Left renal cortex interstitium (tissue), 4 donors: Measurements from ENCODE around the gene RNLS. TPM values are rescaled to one million over a fixed set of nuclear protein-coding genes. Genes with fewer than 3 reads are reported as not detected.

Source experiments
- DNase-seq, 4 donors: peaks; one replicate each; pipeline ENCODE4 v3.0.0-alpha.2; 2013; ENCODE audit warnings: low read depth in 4 of 4, low spot score in 2 of 4, missing footprints in 1 of 4
- polyA plus RNA-seq, 4 donors: library from polyadenylated mRNA; unstranded; fragments of 120-200 nt; gene quantifications; one replicate each; pipeline ENCODE4 v1.2.1, GENCODE V29; 2013; ENCODE audit not compliant: insufficient read length in 4 of 4

RNLS gene
- polyA plus RNA-seq, 4 donors, result 14.5 to 21.2 (median 15.8) TPM

DNA sequence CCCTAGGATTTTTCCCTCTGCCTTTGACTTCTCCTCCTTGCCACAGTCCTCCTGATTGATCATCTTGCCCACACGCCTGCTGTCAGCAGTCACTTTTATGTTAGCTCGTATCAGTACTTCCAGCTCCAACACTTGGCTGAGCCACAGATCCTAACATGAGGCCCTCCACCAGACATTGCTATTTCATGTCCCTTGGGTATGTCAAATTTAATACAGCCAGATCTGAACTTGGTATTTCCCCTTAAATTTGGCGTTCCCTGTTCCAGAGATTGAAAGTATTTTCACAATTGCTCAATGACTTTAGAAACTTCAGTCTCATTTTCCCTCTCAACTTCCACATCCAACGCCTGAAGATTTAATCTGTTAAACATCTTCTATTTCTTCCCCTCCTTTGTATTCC lies 140.4 kb downstream of the RNLS start:
- DNase-seq, result no peak

DNA sequence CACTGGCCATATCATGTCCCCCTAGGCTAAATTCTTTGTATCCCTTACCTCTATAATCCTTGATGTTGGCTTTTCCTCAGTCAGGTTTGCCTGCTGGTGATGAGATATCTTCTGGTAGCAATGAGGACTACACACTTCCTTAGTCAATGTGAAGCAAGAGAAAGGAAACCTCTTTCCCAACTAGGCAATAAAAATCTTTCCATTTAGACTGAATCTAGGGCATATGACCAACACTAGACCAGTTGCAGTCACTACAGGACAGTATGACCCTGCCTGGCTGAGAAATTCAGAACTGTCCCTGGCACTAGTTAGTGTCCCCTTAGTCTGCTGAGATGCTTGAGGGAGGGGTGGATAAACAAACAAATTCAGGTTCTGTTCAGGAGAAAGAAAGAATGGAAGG lies 142.6 kb downstream of the RNLS start:
- DNase-seq, result no peak

DNA sequence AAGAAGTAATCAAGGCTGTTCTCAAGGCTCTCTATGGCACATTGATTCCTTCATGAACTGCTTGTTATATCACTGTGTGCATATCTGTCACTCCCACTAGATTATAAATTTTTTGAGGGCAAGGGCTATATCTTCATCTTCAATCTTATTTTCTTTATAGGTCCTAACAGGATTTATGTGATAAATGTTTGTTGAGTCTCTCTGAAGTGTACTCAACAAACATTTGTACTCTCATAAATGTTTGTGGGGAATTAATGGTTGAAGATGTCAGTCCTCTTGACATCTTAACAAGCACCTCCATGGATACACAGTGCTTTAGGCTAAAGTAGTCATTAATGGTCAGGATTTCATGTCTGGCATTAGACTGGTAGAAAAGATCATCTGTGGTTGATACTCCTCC lies 143.2 kb downstream of the RNLS start:
- no peak for DNase-seq

- DNase-seq, result no peak
Measured at GRCh38 chr10:88437411-88437810, 145.7 kb downstream of the RNLS start.

- DNase-seq, result no peak
Measured at GRCh38 chr10:88433565-88434186, 149.4 kb downstream of the RNLS start.

DNA sequence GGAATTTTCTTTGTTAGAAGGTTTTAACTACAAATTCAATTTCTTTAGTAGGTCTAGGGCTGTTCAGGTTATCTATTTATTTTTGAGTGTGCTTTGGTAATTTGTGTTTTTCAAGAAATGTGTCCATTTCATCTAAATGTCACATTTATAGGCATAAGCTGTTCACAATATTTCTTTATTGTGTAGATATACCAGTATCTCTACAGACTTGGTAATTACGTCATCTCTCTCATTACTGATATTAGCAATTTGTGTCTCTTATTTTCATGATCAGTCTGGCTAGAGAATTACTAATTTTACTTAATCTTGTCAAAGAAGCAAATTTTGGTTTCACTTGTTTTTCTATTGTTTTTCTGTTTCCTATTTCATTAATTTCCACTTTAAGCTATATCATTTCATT lies 152.0 kb downstream of the RNLS start:
- no peak for DNase-seq

- no peak for DNase-seq
Measured at GRCh38 chr10:88428976-88429375, 154.1 kb downstream of the RNLS start.

DNA sequence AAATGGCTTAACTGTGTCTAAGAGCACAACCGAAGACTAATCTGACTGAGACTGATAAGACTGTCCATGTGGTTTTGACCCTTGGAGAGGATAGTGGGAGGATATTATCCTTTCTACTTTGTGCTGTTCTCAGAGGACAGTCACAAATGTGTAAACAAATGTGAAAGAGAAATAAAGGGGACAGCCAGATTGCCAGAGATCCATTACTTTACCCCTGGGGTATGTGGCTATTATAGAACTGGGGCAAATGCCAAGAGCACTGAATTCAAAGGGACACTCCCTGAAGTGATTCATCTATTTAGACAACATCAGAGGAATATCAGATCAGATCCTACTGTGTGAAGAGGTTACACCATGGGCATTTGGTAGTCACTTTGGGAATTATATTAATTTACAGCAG lies 154.7 kb downstream of the RNLS start:
- no peak for DNase-seq

GRCh38 chr10:88427024-88427423 lies 156.1 kb downstream of the RNLS start:
- DNase-seq, result no peak

DNA sequence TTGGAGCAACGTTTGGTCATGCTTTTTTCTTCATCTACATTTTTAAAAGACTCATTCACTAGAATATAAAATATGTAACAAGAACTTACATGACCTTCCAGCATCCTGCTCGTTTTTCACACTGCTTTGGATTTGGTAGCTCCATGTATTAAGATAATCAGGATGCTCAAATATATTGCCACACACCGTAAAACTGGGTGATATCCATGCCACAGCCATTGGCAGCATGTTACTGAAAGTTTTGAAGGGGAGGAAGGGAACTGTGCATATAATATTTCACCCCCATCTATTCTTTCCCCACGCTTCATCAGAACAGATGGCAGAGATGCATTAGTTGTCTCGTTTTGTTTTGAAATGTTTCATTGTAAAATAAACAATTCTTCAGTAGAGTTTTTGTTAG lies 158.2 kb downstream of the RNLS start:
- no peak for DNase-seq

- no peak for DNase-seq
Measured at GRCh38 chr10:88423732-88424131, 159.4 kb downstream of the RNLS start.

- no peak for DNase-seq
Measured at GRCh38 chr10:88421590-88421989, 161.5 kb downstream of the RNLS start.

GRCh38 chr10:88418871-88419270 lies 164.2 kb downstream of the RNLS start:
- DNase-seq, result no peak

GRCh38 chr10:88417387-88418030 lies 165.6 kb downstream of the RNLS start:
- DNase-seq, result peak; percentile 3 to 41 (median 34)

DNA sequence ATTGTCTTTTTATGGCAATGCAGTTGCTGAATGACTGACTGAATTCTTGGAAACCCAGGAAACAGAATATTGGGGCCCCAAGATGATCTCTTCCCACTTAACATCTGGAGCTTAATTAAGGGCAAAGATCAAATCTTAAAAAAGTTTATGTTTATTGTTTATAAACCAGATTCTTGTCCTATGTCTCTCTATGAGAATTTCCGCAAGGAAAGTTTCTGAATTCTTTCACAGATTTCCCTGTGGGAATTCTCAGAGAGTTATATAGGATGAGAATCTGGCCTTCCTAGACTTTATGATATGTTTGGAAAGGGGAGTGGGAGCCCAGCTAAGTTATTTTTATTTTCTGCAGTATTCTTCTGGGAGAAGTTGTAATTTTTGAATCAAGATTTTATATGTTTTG lies 166.3 kb downstream of the RNLS start:
- DNase-seq, result peak in 1 of 4 donors; percentile 5

GRCh38 chr10:88415533-88416130 lies 167.5 kb downstream of the RNLS start:
- no peak for DNase-seq

- DNase-seq, result no peak
Measured at GRCh38 chr10:88413412-88413811, 169.7 kb downstream of the RNLS start.

DNA sequence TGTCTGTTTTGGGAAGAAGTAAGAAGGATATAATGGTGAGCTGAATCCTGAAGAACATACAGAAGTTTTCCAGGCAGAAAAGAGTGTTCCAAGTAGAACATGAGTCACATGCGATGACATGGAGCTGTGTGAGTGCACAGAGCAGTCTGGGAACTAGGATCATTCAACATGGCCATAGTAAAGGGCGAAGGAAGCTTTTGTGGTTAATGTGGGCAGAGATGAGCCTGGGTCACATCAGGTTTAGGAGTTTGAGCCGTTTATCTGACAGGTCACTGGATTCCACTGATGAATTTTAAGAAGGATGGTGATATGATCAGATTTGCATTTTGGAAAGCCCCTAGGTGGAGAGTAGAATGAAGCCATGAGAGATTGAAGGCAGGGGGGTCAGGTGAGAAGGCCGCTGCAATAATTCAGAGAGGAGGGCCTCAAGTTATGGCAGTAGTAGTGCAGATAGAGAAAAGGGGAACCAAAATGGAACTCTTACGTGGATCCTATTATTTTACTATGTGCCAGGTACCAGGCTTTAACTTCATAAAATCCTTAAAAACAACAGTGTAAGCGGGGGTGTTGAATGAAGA lies 171.3 kb downstream of the RNLS start:
- DNase-seq, result no peak

DNA sequence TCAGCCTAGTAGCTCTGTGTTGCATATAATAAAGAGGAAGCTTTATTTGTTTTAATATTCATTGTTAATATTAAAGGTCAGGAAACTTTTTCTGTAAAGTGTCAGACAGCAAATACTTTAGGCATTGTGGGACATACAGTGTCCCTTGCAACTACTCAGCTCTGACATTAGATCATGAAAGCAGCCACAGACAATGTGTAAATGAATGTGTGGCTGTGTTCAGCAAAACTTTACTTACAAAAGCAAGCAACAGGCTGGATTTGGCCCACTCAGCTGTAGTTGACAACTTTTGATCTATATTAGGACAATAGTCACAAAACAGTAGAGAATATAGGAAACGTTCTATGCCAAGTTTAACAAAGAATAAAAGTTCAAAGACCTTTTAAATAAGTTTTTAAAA lies 173.3 kb downstream of the RNLS start:
- no peak for DNase-seq

DNA sequence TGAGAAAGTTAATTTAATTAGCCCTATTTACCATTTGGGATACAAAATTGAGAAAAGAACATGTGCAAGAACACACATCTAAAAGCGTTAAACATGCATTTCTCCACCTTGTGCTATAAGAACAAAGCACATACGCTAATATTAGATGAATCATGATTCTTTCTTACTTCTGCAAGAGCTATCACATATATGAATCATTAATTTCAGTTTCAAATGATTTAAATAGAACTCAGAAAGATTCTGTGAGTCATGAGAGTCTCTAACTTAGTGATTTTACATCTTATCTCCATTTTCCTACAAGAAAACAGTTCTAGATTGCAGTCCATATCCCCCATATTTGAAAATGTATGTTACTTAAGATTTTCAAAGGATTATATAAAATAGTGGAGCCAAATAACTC lies 173.9 kb downstream of the RNLS start:
- DNase-seq, result no peak

GRCh38 chr10:88408096-88408495 lies 175.0 kb downstream of the RNLS start:
- DNase-seq, result no peak

DNA sequence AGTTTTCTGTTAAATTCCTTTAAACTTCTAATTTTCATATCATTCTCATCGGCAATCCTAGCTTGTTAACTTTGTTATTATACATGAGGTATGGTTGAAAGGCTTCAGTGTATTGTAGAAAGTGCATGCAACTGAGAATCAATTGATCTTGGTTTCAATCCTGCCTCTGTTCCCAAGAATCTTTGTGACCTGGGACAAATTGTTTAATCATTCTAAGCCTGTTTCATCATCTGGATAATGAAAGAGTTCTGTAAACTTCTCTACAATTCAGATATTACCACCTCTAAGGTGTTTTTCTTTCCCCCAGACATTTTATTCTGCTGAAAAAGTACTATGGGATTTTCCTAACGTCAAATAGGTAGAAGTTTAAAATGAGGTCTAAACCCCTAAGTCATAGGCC lies 179.0 kb downstream of the RNLS start:
- no peak for DNase-seq
